IPS-NIHi11 (cell line): ENCODE data around the gene HMGN4.
A peak's percentile ranks its signal among the peaks of the same experiment; 100 is the strongest.
"Not testable (repeated sequence)": the region's sequence is repeated elsewhere in the genome, so short reads cannot be mapped to it uniquely, and the experiment has no call there.

Source experiments
- DNase-seq: peaks from one replicate; pipeline ENCODE4 v3.0.0; 2012; ENCODE audit warnings: mixed read lengths, low spot score

HMGN4 gene

GRCh38 chr6:26522486-26523228 lies 15.5 kb upstream of the HMGN4 start:
- DNase-seq, result not testable (repeated sequence)

GRCh38 chr6:26524314-26524713 lies 13.9 kb upstream of the HMGN4 start:
- not testable (repeated sequence) for DNase-seq

GRCh38 chr6:26524722-26525370 lies 13.3 kb upstream of the HMGN4 start:
- no peak for DNase-seq

- DNase-seq, result no peak
Measured at GRCh38 chr6:26525838-26526237, 12.3 kb upstream of the HMGN4 start.

- no peak for DNase-seq
Measured at GRCh38 chr6:26526928-26527327, 11.2 kb upstream of the HMGN4 start.

- no peak for DNase-seq
Measured at GRCh38 chr6:26530203-26530602, 8.0 kb upstream of the HMGN4 start.

GRCh38 chr6:26531897-26532296 lies 6.3 kb upstream of the HMGN4 start:
- DNase-seq, result no peak

GRCh38 chr6:26532699-26533531 lies 5.3 kb upstream of the HMGN4 start:
- peak; percentile 51 for DNase-seq

GRCh38 chr6:26533532-26533931 lies 4.6 kb upstream of the HMGN4 start:
- no peak for DNase-seq

GRCh38 chr6:26534681-26535465 lies 3.3 kb upstream of the HMGN4 start:
- no peak for DNase-seq

- DNase-seq, result no peak
Measured at GRCh38 chr6:26536571-26537159, 1.5 kb upstream of the HMGN4 start.

GRCh38 chr6:26537160-26537845 lies 863 bp upstream of the HMGN4 start:
- peak; percentile 68 for DNase-seq

GRCh38 chr6:26538572-26538902 lies 371 bp downstream of the HMGN4 start:
- no peak for DNase-seq

- no peak for DNase-seq
Measured at GRCh38 chr6:26539071-26539615, 977 bp downstream of the HMGN4 start.

GRCh38 chr6:26541579-26541978 lies 3.4 kb downstream of the HMGN4 start:
- no peak for DNase-seq

- no peak for DNase-seq
Measured at GRCh38 chr6:26543953-26544352, 5.8 kb downstream of the HMGN4 start.

GRCh38 chr6:26544473-26544872 lies 6.3 kb downstream of the HMGN4 start:
- DNase-seq, result no peak

- DNase-seq, result no peak
Measured at GRCh38 chr6:26545627-26546026, 7.5 kb downstream of the HMGN4 start.

GRCh38 chr6:26547363-26547762 lies 9.2 kb downstream of the HMGN4 start:
- DNase-seq, result not testable (repeated sequence)

- DNase-seq, result peak; percentile 87
Measured at GRCh38 chr6:26550250-26550993, 12.3 kb downstream of the HMGN4 start.
